ENCODE results near the gene GRIK4. TPM values are rescaled to one million over a fixed set of nuclear protein-coding genes. Genes with fewer than 3 reads are reported as not detected.

GRIK4 gene
- total and polyA plus RNA-seq, 2 of the 4 experiments (the other 2 are of a cell fraction), result 0.18 to 0.38 TPM

DNA sequence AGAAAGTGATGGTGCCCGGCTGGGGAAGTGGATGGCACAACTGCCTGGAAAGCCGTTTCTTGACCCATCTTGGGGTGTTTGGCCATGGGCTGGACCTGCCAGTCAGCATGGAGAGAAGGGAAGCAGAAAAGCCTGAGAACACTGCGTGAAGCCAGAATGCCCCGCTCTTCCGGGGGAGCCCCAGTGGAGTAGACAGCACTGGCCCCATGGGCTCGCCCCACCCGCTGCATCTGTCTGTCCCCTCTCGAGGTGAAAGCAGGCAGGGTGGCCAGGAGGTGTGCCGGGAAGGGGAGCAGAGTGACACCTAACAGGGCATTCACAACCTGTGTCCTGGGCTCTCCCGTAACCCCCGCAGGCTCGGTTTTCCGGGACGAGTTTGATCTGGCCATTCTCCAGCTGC is 455.3 kb downstream of the GRIK4 start:
- Histone ChIP-seq H4K8ac (ENCODE audit: low read depth in 2 of 2, low read length in 2 of 2) (no peak overlapping the region), H3K4me2 (ENCODE audit: low read depth, low read length) (no peak overlapping the region), H3K14ac (replicated peaks; ENCODE audit: low read depth, low read length) (no peak overlapping the region), H3K18ac (ENCODE audit: low read depth, low read length) (no peak overlapping the region), H3K27me3 (ENCODE audit: control insufficient read depth, insufficient read depth, low read length) (peaks cover 13% of the 10 kb centered on the region), H2AK9ac (replicated peaks; ENCODE audit: low read depth, low read length, poor library complexity) (no peak overlapping the region), H2BK20ac (ENCODE audit: low read depth, low read length) (no peak overlapping the region), H2BK5ac (ENCODE audit: low read depth, low read length, poor library complexity, severe bottlenecking) (no peak overlapping the region), H3K4ac (ENCODE audit: low read depth, low read length) (no peak overlapping the region), H4K91ac (ENCODE audit: insufficient read depth, low read depth, low read length) (no peak overlapping the region), H2AFZ (replicated peaks; ENCODE audit: low read length, poor library complexity) (no peak overlapping the region), H3K36me3 (ENCODE audit: control insufficient read depth, insufficient read depth, low read length) (no peaks in the 10 kb centered on the region), H3K4me3 (ENCODE audit: insufficient read depth, low read depth, low read length) (no peak overlapping the region), H4K20me1 (ENCODE audit: insufficient read depth, low read length) (no peaks in the 10 kb centered on the region), H3K27ac (ENCODE audit: insufficient read depth, low read length) (no peak overlapping the region), H2AK5ac (ENCODE audit: low read depth, low read length) (no peak overlapping the region), H3K56ac (ENCODE audit: extremely low read depth, insufficient read depth, low read length) (no peak overlapping the region), H2BK15ac (ENCODE audit: low read depth, low read length) (no peak overlapping the region), H3K23ac (ENCODE audit: low read depth, low read length) (no peak overlapping the region), H2BK120ac (ENCODE audit: low read depth, low read length) (no peak overlapping the region), H3K9me1 (ENCODE audit: insufficient read depth, low read length) (no peaks in the 10 kb centered on the region), H3K79me1 (ENCODE audit: low read depth in 1 of 2, low read length in 2 of 2) (no peaks in the 10 kb centered on the region), H3K9ac (ENCODE audit: low read depth, low read length) (no peak overlapping the region), H3K9me3 (ENCODE audit: control insufficient read depth, insufficient read depth, low read length) (no peaks in the 10 kb centered on the region), H4K5ac (ENCODE audit: low read depth, low read length) (no peak overlapping the region), H3K4me1 (ENCODE audit: control insufficient read depth, insufficient read depth, low read length) (no peaks in the 10 kb centered on the region)
- POLR2A ChIA-PET (ENCODE audit: unreplicated experiment), result no interaction called here
- dilution Hi-C loops (cut with HindIII; ENCODE audit: low sequenced_read_pairs, unreplicated experiment) (no loop called here), in situ Hi-C loops (cut with MboI; ENCODE audit: low sequenced_read_pairs) (no loop called here), intact Hi-C loops (cut with micrococcal nuclease) (no loop called here)
- CTCF ChIA-PET, result no interaction called here
- ATAC-seq (ENCODE audit: low read depth) (no peak), DNase-seq (no peak)
- BruUV-seq (replicated peaks), result no TSS peak
- no peak for TF ChIP-seq CHD1 (IDR thresholded peaks at IDR 0.05; ENCODE audit: low read depth, low read length)
- no peak for TF ChIP-seq RAD21 (IDR thresholded peaks at IDR 0.05; ENCODE audit: low read length)
- no peak for TF ChIP-seq FOS (IDR thresholded peaks at IDR 0.05; ENCODE audit: low read depth, low read length)
- TF ChIP-seq POLR2A (IDR thresholded peaks at IDR 0.05; ENCODE audit: low read depth, low read length), result no peak
- TF ChIP-seq, protein P1, sequence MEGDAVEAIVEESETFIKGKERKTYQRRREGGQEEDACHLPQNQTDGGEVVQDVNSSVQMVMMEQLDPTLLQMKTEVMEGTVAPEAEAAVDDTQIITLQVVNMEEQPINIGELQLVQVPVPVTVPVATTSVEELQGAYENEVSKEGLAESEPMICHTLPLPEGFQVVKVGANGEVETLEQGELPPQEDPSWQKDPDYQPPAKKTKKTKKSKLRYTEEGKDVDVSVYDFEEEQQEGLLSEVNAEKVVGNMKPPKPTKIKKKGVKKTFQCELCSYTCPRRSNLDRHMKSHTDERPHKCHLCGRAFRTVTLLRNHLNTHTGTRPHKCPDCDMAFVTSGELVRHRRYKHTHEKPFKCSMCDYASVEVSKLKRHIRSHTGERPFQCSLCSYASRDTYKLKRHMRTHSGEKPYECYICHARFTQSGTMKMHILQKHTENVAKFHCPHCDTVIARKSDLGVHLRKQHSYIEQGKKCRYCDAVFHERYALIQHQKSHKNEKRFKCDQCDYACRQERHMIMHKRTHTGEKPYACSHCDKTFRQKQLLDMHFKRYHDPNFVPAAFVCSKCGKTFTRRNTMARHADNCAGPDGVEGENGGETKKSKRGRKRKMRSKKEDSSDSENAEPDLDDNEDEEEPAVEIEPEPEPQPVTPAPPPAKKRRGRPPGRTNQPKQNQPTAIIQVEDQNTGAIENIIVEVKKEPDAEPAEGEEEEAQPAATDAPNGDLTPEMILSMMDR (conservative IDR thresholded peaks at IDR 0.05; ENCODE audit: low read depth, low read length), result no peak
- no peak for TF ChIP-seq MAZ (IDR thresholded peaks at IDR 0.05; ENCODE audit: borderline replicate concordance, low read depth, low read length)
- no peak for TF ChIP-seq RCOR1 (IDR thresholded peaks at IDR 0.05; ENCODE audit: insufficient replicate concordance, low read length)
- TF ChIP-seq BHLHE40 (IDR thresholded peaks at IDR 0.05; ENCODE audit: low read depth, low read length), result no peak
- TF ChIP-seq, protein P2, sequence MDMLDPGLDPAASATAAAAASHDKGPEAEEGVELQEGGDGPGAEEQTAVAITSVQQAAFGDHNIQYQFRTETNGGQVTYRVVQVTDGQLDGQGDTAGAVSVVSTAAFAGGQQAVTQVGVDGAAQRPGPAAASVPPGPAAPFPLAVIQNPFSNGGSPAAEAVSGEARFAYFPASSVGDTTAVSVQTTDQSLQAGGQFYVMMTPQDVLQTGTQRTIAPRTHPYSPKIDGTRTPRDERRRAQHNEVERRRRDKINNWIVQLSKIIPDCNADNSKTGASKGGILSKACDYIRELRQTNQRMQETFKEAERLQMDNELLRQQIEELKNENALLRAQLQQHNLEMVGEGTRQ (IDR thresholded peaks at IDR 0.05; ENCODE audit: low read depth, low read length), result no peak
- no peak for TF ChIP-seq NFE2L2 (IDR thresholded peaks at IDR 0.05; ENCODE audit: low read depth, low read length)
- no peak for TF ChIP-seq MAFK (IDR thresholded peaks at IDR 0.05; ENCODE audit: low read depth, low read length)
- no peak for TF ChIP-seq SMC3 (IDR thresholded peaks at IDR 0.05; ENCODE audit: low read depth, low read length)
- no peak for TF ChIP-seq MXI1 (IDR thresholded peaks at IDR 0.05; ENCODE audit: borderline replicate concordance, low read depth, low read length)
- no peak for TF ChIP-seq RFX5 (IDR thresholded peaks at IDR 0.05; ENCODE audit: low read depth, low read length)
- TF ChIP-seq, protein P3, sequence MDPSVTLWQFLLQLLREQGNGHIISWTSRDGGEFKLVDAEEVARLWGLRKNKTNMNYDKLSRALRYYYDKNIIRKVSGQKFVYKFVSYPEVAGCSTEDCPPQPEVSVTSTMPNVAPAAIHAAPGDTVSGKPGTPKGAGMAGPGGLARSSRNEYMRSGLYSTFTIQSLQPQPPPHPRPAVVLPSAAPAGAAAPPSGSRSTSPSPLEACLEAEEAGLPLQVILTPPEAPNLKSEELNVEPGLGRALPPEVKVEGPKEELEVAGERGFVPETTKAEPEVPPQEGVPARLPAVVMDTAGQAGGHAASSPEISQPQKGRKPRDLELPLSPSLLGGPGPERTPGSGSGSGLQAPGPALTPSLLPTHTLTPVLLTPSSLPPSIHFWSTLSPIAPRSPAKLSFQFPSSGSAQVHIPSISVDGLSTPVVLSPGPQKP (IDR thresholded peaks at IDR 0.05; ENCODE audit: borderline replicate concordance, low read depth, low read length), result no peak
- no peak for TF ChIP-seq CEBPB (IDR thresholded peaks at IDR 0.05; ENCODE audit: low read depth, low read length)
- 82% methylated on average over 8 of the region's 14 CpGs; no CpG with 5 or more reads in 1 of the 2 experiments for WGBS, 2 experiments (ENCODE audit: extremely low coverage in 2 of 2, insufficient read length in 1 of 2)
